ENCODE results near the gene SOX4. TPM values are rescaled to one million over a fixed set of nuclear protein-coding genes. Genes with fewer than 3 reads are reported as not detected.
A peak's percentile ranks its signal among the peaks of the same experiment; 100 is the strongest.

SOX4 gene
- polyA plus RNA-seq, 3 donors, result 2.2 to 15.7 (median 2.5) TPM

DNA sequence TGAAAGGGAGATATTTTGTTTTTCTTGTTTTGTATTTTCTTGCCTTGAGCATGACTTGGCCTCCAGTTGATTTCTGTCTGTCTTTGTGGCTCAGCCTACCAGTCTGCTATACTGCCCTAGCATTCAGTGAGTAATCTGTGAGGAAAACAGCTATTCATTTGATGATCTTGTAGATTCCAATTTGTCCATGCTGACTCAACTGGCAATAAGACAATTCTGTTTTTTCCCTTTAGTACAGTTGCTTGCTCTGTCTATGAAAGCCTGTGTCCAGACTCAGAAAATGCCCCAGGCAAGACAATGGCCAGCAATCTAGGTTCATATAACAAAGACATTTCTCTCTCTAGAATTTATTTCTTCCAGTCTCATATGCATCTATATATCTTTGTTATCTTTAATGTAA is 10.9 kb upstream of the SOX4 start:
- peaks cover 11% of the 10 kb centered on the region for H3K4me1 Mint-ChIP-seq
- Histone ChIP-seq H3K9me3 (replicated peaks in 1 of 2; ENCODE audit: control insufficient read depth in 1 of 2, insufficient read depth in 1 of 2, low read length in 2 of 2) (peaks cover 8 to 20% of the 10 kb centered on the region in 2 donors), H3K4me1 (ENCODE audit: control insufficient read depth in 1 of 2, insufficient read depth in 2 of 2, low read length in 2 of 2) (peaks cover 9 to 13% of the 10 kb centered on the region in 2 donors), H3K4me3 (replicated peaks in 1 of 3; ENCODE audit: low read depth in 2 of 3, low read length in 3 of 3) (no peak overlapping the region), H3K27ac (ENCODE audit: low read depth in 1 of 2, low read length in 2 of 2) (no peak overlapping the region), H3K79me2 (ENCODE audit: insufficient read depth, low read length) (no peaks in the 10 kb centered on the region), H3K9ac (ENCODE audit: insufficient read depth, low read length, poor library complexity, severe bottlenecking) (no peak overlapping the region), H3K36me3 (replicated peaks in 1 of 2; ENCODE audit: control insufficient read depth in 1 of 2, insufficient read depth in 2 of 2, low read length in 2 of 2) (no peaks in the 10 kb centered on the region), H3K4me2 (replicated peaks; ENCODE audit: extremely low read depth, low read length, poor library complexity, severe bottlenecking) (no peak overlapping the region), H3K27me3 (ENCODE audit: control insufficient read depth in 2 of 2, insufficient read depth in 2 of 2, low read length in 2 of 2) (no peaks in the 10 kb centered on the region), H2AFZ (ENCODE audit: insufficient read depth, low read depth, low read length, poor library complexity, severe bottlenecking) (no peak overlapping the region), H4K20me1 (ENCODE audit: insufficient read depth, low read length) (no peaks in the 10 kb centered on the region)
- TF ChIP-seq CTCF (IDR thresholded peaks at IDR 0.05), result no peak
- peaks cover 10 to 24% (median 18%) of the 10 kb centered on the region in 7 donors for H3K9me3 Mint-ChIP-seq
- no peak overlapping the region for H3K27ac Mint-ChIP-seq
- no peak overlapping the region for H3K4me3 Mint-ChIP-seq
- intact Hi-C loops (cut with micrococcal nuclease), result no loop called here
- H3K36me3 Mint-ChIP-seq, result peaks cover 0 to 1% of the 10 kb centered on the region in 2 donors
- H3K27me3 Mint-ChIP-seq (ENCODE audit: low read depth in 3 of 3), result peaks cover 0 to 9% (median 7%) of the 10 kb centered on the region in 3 donors
- no peak for DNase-seq

DNA sequence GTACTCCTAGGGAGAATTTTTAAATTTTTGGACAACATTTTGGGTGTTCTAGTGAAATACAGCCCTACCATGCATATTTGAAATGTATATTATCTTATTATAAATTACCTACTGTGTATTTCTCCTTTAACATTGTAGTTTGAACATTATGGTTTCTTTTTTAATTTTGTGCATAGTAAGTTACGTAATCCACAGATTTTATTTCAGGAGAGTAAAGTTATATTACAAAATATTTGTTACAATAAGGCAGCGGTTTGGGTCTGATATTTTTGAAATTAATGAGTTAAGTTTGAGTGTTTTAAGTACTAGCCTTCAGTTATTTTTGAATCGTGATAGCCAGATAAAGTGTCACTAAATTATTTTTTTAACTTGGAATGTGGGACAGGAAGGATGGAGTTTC is 7.3 kb upstream of the SOX4 start:
- peaks cover 4 to 9% (median 7%) of the 10 kb centered on the region in 3 donors for H3K27me3 Mint-ChIP-seq (ENCODE audit: low read depth in 3 of 3)
- no CpG with 5 or more reads among the region's 3 CpGs for WGBS (ENCODE audit: insufficient coverage)

More for the DNA sequence above, 7.3 kb upstream of the SOX4 start:
- Histone ChIP-seq H3K9ac (ENCODE audit: insufficient read depth, low read length, poor library complexity, severe bottlenecking) (no peak overlapping the region), H4K20me1 (ENCODE audit: insufficient read depth, low read length) (no peaks in the 10 kb centered on the region), H3K27ac (ENCODE audit: low read depth in 1 of 2, low read length in 2 of 2) (no peak overlapping the region), H3K4me3 (replicated peaks in 1 of 3; ENCODE audit: low read depth in 2 of 3, low read length in 3 of 3) (peak overlapping the region in 1 of 3 experiments; percentile 88), H3K4me2 (replicated peaks; ENCODE audit: extremely low read depth, low read length, poor library complexity, severe bottlenecking) (peak overlapping the region; percentile 99), H3K36me3 (replicated peaks in 1 of 2; ENCODE audit: control insufficient read depth in 1 of 2, insufficient read depth in 2 of 2, low read length in 2 of 2) (no peaks in the 10 kb centered on the region), H2AFZ (ENCODE audit: insufficient read depth, low read depth, low read length, poor library complexity, severe bottlenecking) (no peak overlapping the region), H3K27me3 (ENCODE audit: control insufficient read depth in 2 of 2, insufficient read depth in 2 of 2, low read length in 2 of 2) (no peaks in the 10 kb centered on the region), H3K4me1 (ENCODE audit: control insufficient read depth in 1 of 2, insufficient read depth in 2 of 2, low read length in 2 of 2) (peaks cover 9 to 20% of the 10 kb centered on the region in 2 donors), H3K79me2 (ENCODE audit: insufficient read depth, low read length) (no peaks in the 10 kb centered on the region), H3K9me3 (replicated peaks in 1 of 2; ENCODE audit: control insufficient read depth in 1 of 2, insufficient read depth in 1 of 2, low read length in 2 of 2) (peaks cover under 1 to 9% of the 10 kb centered on the region in 2 donors)
- Mint-ChIP-seq H3K36me3 (peaks cover 0 to 1% of the 10 kb centered on the region in 2 donors), H3K4me1 (peaks cover 18% of the 10 kb centered on the region), H3K4me3 (peak overlapping the region; percentile 100), H3K27ac (no peak overlapping the region), H3K9me3 (peaks cover 5 to 16% (median 10%) of the 10 kb centered on the region in 7 donors)
- no peak for TF ChIP-seq CTCF (IDR thresholded peaks at IDR 0.05)
- no peak for DNase-seq
- intact Hi-C loops (cut with micrococcal nuclease), result loop anchor here in 1 of 2 donors (5.0 kb wide), 1 partner anchor 1019 kb away; no protein-coding TSS in a partner anchor
